RWPE1 (cell line): Measurements from ENCODE around the gene CD300H.

ENCODE experiments used
- CTCF ChIA-PET: fragments of 350-600 bp; sonication (Branson Sonifier 250); formaldehyde crosslinking; extraction: SDS; loops from one replicate; lab custom pipeline; 2021; lab: Yijun Ruan, JAX
- POLR2A ChIA-PET: fragments of 400-600 bp; formaldehyde crosslinking; extraction: SDS; loops from one replicate; lab custom pipeline; 2020; ENCODE audit warnings: antibody characterized with exemption; ENCODE audit not compliant: low non-redundant PET; lab: Yijun Ruan, JAX
- DNase-seq: peaks from one replicate; pipeline ENCODE4 v3.0.0; 2012; ENCODE audit warnings: low spot score
- H3K27ac ChIP-seq: fragments of 450-650 bp; 2 replicates; pipeline ENCODE4 v1.5.1; 2017
- TF ChIP-seq, protein P1 (sequence below): fragments of 450-650 bp; conservative IDR thresholded peaks from 2 replicates; pipeline ENCODE4 v1.5.1; 2017; ENCODE audit warnings: low read depth, mild to moderate bottlenecking

Gene CD300H

DNA sequence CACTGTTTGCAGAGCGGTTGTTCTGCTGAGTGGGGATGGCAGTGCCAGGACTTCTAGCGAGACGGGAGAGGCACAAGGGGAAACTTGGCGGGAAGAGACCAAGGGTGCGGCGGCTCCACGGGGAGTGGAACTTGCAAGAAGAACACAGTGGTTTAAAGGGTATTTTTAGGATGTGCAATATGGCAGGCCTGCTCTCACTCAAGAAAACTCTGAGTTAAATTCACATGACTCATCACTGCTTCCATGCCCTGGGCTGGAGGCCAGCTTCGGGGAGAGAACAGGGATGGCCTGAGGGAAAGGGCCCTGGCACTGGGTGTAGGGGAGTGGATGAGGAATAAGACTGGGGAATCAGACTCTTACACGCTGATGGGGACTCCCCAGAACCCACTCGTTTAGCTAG lies 38.1 kb upstream of the CD300H start:
- TF ChIP-seq, protein P1, sequence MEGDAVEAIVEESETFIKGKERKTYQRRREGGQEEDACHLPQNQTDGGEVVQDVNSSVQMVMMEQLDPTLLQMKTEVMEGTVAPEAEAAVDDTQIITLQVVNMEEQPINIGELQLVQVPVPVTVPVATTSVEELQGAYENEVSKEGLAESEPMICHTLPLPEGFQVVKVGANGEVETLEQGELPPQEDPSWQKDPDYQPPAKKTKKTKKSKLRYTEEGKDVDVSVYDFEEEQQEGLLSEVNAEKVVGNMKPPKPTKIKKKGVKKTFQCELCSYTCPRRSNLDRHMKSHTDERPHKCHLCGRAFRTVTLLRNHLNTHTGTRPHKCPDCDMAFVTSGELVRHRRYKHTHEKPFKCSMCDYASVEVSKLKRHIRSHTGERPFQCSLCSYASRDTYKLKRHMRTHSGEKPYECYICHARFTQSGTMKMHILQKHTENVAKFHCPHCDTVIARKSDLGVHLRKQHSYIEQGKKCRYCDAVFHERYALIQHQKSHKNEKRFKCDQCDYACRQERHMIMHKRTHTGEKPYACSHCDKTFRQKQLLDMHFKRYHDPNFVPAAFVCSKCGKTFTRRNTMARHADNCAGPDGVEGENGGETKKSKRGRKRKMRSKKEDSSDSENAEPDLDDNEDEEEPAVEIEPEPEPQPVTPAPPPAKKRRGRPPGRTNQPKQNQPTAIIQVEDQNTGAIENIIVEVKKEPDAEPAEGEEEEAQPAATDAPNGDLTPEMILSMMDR = no peak
- peak overlapping the region; percentile 100 for H3K27ac ChIP-seq
- DNase-seq = peak; percentile 93
- ChIA-PET CTCF (interaction anchor here (0.7 to 1.1 kb wide), 2 partner anchors 147 to 258 kb away, joined by 3 read pairs; no protein-coding TSS in a partner anchor), POLR2A (no interaction called here)

DNA sequence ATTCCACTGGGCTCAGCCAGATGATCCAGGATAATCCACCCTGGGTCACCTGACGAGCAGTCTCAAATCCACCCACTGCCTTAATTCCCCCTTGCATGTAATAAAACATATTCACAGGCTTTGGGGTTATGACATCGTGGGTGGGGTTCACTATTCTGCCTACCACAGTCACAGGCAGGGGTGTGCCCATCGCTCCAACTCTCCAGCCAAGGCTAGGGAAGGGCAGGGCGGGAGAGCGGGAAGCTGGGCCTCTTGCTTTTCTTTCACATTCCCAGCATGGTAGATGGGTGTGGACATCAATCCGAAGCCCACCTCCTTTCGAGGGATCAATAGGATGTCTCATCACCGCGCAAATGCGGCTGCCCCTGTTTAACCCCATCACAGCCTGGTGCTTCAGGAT lies 37.5 kb upstream of the CD300H start:
- no peak for DNase-seq
- TF ChIP-seq, protein P1 = no peak
- H3K27ac ChIP-seq = peak overlapping the region; percentile 100
- CTCF ChIA-PET = interaction anchor here (0.6 kb wide), 1 partner anchor 17 kb away, joined by 3 read pairs; no protein-coding TSS in a partner anchor
- POLR2A ChIA-PET = no interaction called here

DNA sequence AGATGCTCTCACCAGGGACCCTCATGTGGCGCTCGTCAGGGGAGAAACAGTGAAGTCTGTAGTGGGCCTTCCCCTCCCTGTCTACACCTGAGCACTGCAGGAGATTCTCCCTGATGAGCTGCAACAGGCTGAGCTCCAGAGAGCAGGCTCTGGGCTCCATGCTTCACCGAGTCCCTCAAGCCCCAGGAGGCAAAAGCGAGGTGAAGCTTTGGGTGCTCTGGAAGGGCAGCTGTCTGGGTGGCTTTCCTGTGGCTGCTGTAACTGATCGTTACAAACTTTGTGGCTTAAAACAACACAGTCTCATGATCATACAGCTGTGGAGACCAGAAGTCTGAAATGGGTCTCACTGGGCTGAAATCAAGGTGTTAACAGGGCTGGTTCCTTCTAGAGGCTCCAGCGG lies 36.9 kb upstream of the CD300H start:
- POLR2A ChIA-PET = no interaction called here
- peak overlapping the region; percentile 100 for H3K27ac ChIP-seq
- TF ChIP-seq, protein P1 = no peak
- no peak for DNase-seq
- CTCF ChIA-PET = interaction anchor here (0.6 to 1.1 kb wide), 3 partner anchors 17 to 224 kb away, joined by 3 read pairs; no protein-coding TSS in a partner anchor

DNA sequence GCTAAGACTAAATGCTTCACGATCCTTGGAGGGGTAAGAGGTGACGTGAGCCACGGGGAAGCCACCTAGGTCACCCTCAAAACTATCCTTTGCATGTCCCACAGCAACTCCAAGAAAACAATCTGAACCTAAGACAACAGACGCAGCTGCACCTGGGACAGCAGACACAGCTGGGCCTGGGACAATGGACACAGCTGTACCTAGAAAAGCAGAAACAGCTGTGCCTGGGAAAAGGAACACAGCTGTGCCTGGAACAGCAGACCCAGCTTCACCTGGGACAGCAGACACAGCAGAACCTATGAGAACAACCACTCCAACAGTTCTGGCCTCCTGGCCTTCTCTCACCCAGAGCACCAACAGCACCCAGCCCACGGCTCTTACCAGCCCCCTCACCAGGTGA lies 36.4 kb upstream of the CD300H start:
- TF ChIP-seq, protein P1 = no peak
- CTCF ChIA-PET = interaction anchor here (0.6 to 1.1 kb wide), 3 partner anchors 31 to 224 kb away, joined by 3 read pairs; no protein-coding TSS in a partner anchor
- DNase-seq = no peak
- POLR2A ChIA-PET = no interaction called here
- H3K27ac ChIP-seq = peak overlapping the region; percentile 100

DNA sequence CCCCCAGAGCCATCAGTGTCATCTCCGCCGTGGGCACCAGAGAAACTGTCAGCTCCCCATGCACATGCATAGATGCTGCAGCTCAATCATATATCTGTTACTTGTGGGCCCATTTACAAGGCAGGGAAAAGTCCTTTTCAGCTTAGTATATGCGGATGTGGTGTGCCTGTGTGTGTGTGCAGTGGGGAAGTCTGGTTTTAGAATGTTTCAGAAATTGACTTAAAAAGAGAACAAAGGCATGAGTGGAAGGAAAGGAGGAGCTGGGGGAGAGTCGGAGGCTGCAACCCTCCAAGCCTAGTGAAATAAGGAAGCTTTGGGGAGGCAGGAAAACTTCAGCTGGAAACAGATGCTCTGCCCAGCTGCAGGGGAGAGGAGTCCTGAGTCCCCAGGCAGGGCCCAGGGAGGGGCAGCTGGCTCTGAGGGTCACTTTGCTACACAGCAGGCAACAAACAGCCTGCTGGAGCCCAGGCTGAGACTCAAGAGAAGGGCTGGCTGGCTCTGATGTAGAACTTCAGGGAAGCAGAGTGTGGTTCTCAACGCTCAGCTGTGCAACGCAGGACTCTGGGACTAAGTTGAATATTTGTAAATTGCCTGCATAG lies 35.8 kb upstream of the CD300H start:
- ChIA-PET CTCF (interaction anchor here (0.6 to 1.2 kb wide), 4 partner anchors 32 to 223 kb away, joined by 3 to 4 read pairs (median 3); no protein-coding TSS in a partner anchor), POLR2A (no interaction called here)
- DNase-seq = no peak
- TF ChIP-seq, protein P1 = no peak
- H3K27ac ChIP-seq = peak overlapping the region; percentile 100

DNA sequence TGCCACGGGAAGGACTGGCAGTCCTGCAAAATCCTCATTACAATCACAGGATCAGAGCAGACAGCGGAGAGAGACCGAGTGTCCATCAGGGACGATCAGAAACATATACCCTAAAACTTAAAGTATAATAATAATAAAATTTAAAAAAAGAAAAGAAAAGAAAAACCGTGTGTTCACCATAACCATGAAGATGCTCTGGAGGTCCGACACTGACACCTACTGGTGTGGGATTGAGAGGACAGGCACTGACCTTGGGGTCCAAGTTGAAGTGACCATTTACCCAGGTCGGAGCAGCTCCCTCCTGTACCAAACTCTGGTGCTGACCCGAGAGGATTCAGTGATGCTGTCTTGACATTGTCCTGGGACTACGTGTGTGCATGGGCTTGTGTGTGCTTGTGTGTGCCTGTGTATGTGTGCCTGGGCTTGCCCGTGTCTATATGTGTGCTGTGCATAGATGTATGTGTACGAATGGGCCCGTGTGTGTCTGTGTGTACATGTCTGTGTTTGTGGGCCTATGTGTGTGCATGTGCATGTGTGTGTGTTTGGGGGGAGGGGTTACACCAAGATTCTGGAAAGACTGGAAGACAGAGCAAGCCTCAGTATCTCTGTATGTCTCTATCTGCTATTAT lies 34.7 kb upstream of the CD300H start:
- DNase-seq = peak; percentile 35
- CTCF ChIA-PET = interaction anchor here (0.6 to 1.2 kb wide), 4 partner anchors 9 to 304 kb away, joined by 3 to 4 read pairs (median 3); no protein-coding TSS in a partner anchor
- peak overlapping the region; percentile 100 for H3K27ac ChIP-seq
- TF ChIP-seq, protein P1 = peak; percentile 66
- POLR2A ChIA-PET = no interaction called here
